ENCODE data around the gene SLC44A5. TPM values are rescaled to one million over a fixed set of nuclear protein-coding genes. Genes with fewer than 3 reads are reported as not detected.
"Not testable (repeated sequence)": the region's sequence is repeated elsewhere in the genome, so short reads cannot be mapped to it uniquely, and the experiment has no call there.

The SLC44A5 gene
- total and polyA plus RNA-seq, 10 donors = 0.28 to 4.0 (median 0.87) TPM

- intact Hi-C loops (cut with DNase I; ENCODE audit: low total_unique reads) = no loop called here
- WGBS, 5 donors = 64 to 81% (median 73%) methylated on average over 1 of the region's 1 CpG
- H3K4me1 ChIP-seq = no peaks in the 10 kb centered on the region
Observed at GRCh38 chr1:75396745-75397144, 214.2 kb downstream of the SLC44A5 start.

GRCh38 chr1:75396260-75396659 is 214.7 kb downstream of the SLC44A5 start:
- Histone ChIP-seq H3K9me3 (peaks cover 0 to 16% (median 6%) of the 10 kb centered on the region in 8 donors), H3K27me3 (replicated peaks in 1 of 7) (no peaks in the 10 kb centered on the region), H3K36me3 (no peaks in the 10 kb centered on the region), H3K27ac (no peak overlapping the region), H3K4me1 (no peaks in the 10 kb centered on the region), H3K4me3 (no peak overlapping the region)
- intact Hi-C loops (cut with DNase I; ENCODE audit: low total_unique reads) = no loop called here
- no peak for TF ChIP-seq POLR2A (IDR thresholded peaks at IDR 0.05)
- TF ChIP-seq POLR2AphosphoS5 (IDR thresholded peaks at IDR 0.05) = no peak
- no peak for TF ChIP-seq CTCF (IDR thresholded peaks at IDR 0.05 in 8 of 11, conservative IDR thresholded peaks at IDR 0.05 in 3 of 11)
- DNase-seq = no peak
- WGBS, 5 donors = 85 to 93% (median 90%) methylated on average over 1 of the region's 1 CpG

More at GRCh38 chr1:75396745-75397144, 214.2 kb downstream of the SLC44A5 start:
- no peak overlapping the region for H3K27ac ChIP-seq
- TF ChIP-seq POLR2AphosphoS5 (IDR thresholded peaks at IDR 0.05) = no peak
- no peaks in the 10 kb centered on the region for H3K36me3 ChIP-seq
- H3K27me3 ChIP-seq (replicated peaks in 1 of 7) = no peaks in the 10 kb centered on the region
- no peak overlapping the region for H3K4me3 ChIP-seq
- H3K9me3 ChIP-seq = peaks cover 0 to 11% (median 2%) of the 10 kb centered on the region in 8 donors
- no peak for DNase-seq

GRCh38 chr1:75394386-75395139 is 216.4 kb downstream of the SLC44A5 start:
- no peaks in the 10 kb centered on the region for H3K27me3 ChIP-seq (replicated peaks in 1 of 7)
- H3K27ac ChIP-seq = no peak overlapping the region
- intact Hi-C loops (cut with DNase I; ENCODE audit: low total_unique reads) = no loop called here
- H3K4me1 ChIP-seq = no peaks in the 10 kb centered on the region
- DNase-seq = no peak
- peaks cover 0 to 29% (median 15%) of the 10 kb centered on the region in 8 donors for H3K9me3 ChIP-seq
- 55 to 66% (median 62%) methylated on average over 3 of the region's 3 CpGs for WGBS, 5 donors
- H3K36me3 ChIP-seq = no peaks in the 10 kb centered on the region
- H3K4me3 ChIP-seq = no peak overlapping the region
- TF ChIP-seq POLR2A (IDR thresholded peaks at IDR 0.05) = no peak

GRCh38 chr1:75392278-75392677 is 218.6 kb downstream of the SLC44A5 start:
- Histone ChIP-seq H3K27ac (no peak overlapping the region), H3K4me3 (no peak overlapping the region), H3K27me3 (replicated peaks in 1 of 7) (no peaks in the 10 kb centered on the region), H3K36me3 (no peaks in the 10 kb centered on the region), H3K4me1 (no peaks in the 10 kb centered on the region), H3K9me3 (peaks cover 0 to 40% (median 19%) of the 10 kb centered on the region in 8 donors)
- 45 to 67% (median 49%) methylated on average over 1 of the region's 1 CpG for WGBS, 5 donors
- intact Hi-C loops (cut with DNase I; ENCODE audit: low total_unique reads) = no loop called here
- DNase-seq = no peak
- TF ChIP-seq POLR2AphosphoS5 (IDR thresholded peaks at IDR 0.05) (no peak), POLR2A (IDR thresholded peaks at IDR 0.05) (no peak), CTCF (IDR thresholded peaks at IDR 0.05 in 8 of 11, conservative IDR thresholded peaks at IDR 0.05 in 3 of 11) (no peak)

- peak overlapping the region in 4 of 8 donors; percentile 3 to 48 (median 10) for H3K4me3 ChIP-seq
- 73 to 92% (median 86%) methylated on average over 18 to 25 of the region's 25 CpGs for WGBS, 5 donors
- H3K27ac ChIP-seq = peak overlapping the region in 2 of 8 donors; percentile 27 to 37
- H3K36me3 ChIP-seq; DNase-seq; H3K9me3 ChIP-seq; H3K4me1 ChIP-seq; H3K27me3 ChIP-seq (replicated peaks in 1 of 7); intact Hi-C loops (cut with DNase I; ENCODE audit: low total_unique reads): not testable (repeated sequence)
Observed at GRCh38 chr1:75375476-75376447, 235.2 kb downstream of the SLC44A5 start.

Data from spleen (tissue), 11 donors.